Ishikawa (cell line): ENCODE results near the gene F9.

ENCODE experiments used
- CEBPB ChIP-seq: IDR thresholded peaks from 2 replicates; pipeline ENCODE4 v1.6.1; 2012
- CREB1 ChIP-seq: IDR thresholded peaks from 2 replicates; pipeline ENCODE4 v1.6.1; 2012; ENCODE audit warnings: low read depth
- EGR1 ChIP-seq: IDR thresholded peaks from 2 replicates; pipeline ENCODE4 v1.6.1; 2012
- EP300 ChIP-seq: IDR thresholded peaks from 2 replicates; pipeline ENCODE4 v1.6.1; 2012; ENCODE audit warnings: borderline replicate concordance
- FOXM1 ChIP-seq: IDR thresholded peaks from 2 replicates; pipeline ENCODE4 v1.6.1; 2012; ENCODE audit warnings: low read depth, borderline replicate concordance
- MAX ChIP-seq: IDR thresholded peaks from 2 replicates; pipeline ENCODE4 v1.6.1; 2012
- NFIC ChIP-seq: IDR thresholded peaks from 2 replicates; pipeline ENCODE4 v1.6.1; 2012
- RAD21 ChIP-seq: IDR thresholded peaks from 2 replicates; pipeline ENCODE4 v1.6.1; 2012; ENCODE audit warnings: low read depth
- TAF1 ChIP-seq: IDR thresholded peaks from 2 replicates; pipeline ENCODE4 v1.6.1; 2012; ENCODE audit warnings: low read depth, mild to moderate bottlenecking
- TCF12 ChIP-seq: IDR thresholded peaks from 2 replicates; pipeline ENCODE4 v1.6.1; 2012; ENCODE audit warnings: low read depth
- TEAD4 ChIP-seq: IDR thresholded peaks from 2 replicates; pipeline ENCODE4 v1.6.1; 2012
- USF1 ChIP-seq: IDR thresholded peaks from 2 replicates; pipeline ENCODE4 v1.6.1; 2012
- YY1 ChIP-seq: IDR thresholded peaks from 2 replicates; pipeline ENCODE4 v1.6.1; 2012; ENCODE audit warnings: low read depth
- ZBTB7A ChIP-seq: IDR thresholded peaks from 2 replicates; pipeline ENCODE4 v1.6.1; 2012; ENCODE audit warnings: low read depth
- TF ChIP-seq, protein P1 (sequence below): IDR thresholded peaks from 2 replicates; pipeline ENCODE4 v1.6.1; 2012; ENCODE audit warnings: low read depth, mild to moderate bottlenecking

F9 gene

GRCh38 chrX:139533444-139533843, 2.9 kb downstream of the F9 start:
- no peak for TF ChIP-seq FOXM1
- no peak for TF ChIP-seq TCF12
- no peak for TF ChIP-seq MAX
- no peak for TF ChIP-seq EP300
- no peak for TF ChIP-seq USF1
- TF ChIP-seq YY1: no peak
- no peak for TF ChIP-seq TAF1
- no peak for TF ChIP-seq ZBTB7A
- TF ChIP-seq NFIC: no peak
- TF ChIP-seq, protein P1, sequence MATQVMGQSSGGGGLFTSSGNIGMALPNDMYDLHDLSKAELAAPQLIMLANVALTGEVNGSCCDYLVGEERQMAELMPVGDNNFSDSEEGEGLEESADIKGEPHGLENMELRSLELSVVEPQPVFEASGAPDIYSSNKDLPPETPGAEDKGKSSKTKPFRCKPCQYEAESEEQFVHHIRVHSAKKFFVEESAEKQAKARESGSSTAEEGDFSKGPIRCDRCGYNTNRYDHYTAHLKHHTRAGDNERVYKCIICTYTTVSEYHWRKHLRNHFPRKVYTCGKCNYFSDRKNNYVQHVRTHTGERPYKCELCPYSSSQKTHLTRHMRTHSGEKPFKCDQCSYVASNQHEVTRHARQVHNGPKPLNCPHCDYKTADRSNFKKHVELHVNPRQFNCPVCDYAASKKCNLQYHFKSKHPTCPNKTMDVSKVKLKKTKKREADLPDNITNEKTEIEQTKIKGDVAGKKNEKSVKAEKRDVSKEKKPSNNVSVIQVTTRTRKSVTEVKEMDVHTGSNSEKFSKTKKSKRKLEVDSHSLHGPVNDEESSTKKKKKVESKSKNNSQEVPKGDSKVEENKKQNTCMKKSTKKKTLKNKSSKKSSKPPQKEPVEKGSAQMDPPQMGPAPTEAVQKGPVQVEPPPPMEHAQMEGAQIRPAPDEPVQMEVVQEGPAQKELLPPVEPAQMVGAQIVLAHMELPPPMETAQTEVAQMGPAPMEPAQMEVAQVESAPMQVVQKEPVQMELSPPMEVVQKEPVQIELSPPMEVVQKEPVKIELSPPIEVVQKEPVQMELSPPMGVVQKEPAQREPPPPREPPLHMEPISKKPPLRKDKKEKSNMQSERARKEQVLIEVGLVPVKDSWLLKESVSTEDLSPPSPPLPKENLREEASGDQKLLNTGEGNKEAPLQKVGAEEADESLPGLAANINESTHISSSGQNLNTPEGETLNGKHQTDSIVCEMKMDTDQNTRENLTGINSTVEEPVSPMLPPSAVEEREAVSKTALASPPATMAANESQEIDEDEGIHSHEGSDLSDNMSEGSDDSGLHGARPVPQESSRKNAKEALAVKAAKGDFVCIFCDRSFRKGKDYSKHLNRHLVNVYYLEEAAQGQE: no peak
- no peak for TF ChIP-seq CREB1
- TF ChIP-seq EGR1: no peak
- no peak for TF ChIP-seq CEBPB
- TF ChIP-seq TEAD4: no peak

DNA sequence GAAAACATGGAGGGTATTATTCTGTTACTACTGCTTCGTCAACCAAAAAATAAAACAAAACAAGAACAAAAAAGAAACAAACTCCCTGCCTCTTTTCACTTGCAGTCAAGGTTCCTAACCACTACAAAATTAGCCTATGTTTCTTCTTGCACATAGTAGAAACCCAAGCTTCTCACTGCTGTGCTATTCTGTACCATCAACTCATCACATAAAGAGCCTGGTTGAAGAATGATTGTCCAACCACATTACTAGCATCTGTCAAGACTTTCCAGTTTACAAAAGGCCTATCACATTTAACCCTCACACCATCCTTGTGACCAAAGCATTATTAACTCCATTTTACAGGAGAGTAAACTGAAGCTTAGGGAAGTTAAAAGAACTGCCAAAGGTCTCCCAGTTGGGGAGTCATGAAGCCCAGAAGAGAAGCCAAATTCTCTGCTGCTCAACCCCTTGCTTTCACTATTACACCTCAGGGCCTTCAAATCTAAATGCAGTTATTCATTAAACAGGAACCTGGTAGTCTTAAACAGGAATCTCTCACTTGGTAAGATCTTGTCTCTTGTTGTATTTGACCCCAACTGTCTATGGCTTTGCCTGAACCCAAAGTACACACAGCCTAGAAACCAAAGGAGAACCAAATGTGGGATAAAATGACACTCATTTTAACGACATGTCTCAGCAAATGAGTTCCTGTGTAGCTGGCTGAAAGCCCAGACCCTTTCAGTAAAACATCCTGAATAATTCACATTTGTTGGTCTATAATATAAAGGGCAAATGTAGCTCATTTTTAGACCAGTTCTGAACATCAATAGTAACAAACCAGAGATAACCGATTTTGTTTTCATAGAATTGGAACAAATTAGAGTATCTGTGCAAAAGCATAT, 8.6 kb downstream of the F9 start:
- TF ChIP-seq TCF12 (no peak), USF1 (no peak), CREB1 (no peak), FOXM1 (no peak), RAD21 (no peak), EGR1 (no peak), MAX (no peak), ZBTB7A (no peak), NFIC (no peak), CEBPB (no peak), TEAD4 (no peak), EP300 (no peak), YY1 (no peak), TAF1 (no peak)
- TF ChIP-seq, protein P1: no peak

DNA sequence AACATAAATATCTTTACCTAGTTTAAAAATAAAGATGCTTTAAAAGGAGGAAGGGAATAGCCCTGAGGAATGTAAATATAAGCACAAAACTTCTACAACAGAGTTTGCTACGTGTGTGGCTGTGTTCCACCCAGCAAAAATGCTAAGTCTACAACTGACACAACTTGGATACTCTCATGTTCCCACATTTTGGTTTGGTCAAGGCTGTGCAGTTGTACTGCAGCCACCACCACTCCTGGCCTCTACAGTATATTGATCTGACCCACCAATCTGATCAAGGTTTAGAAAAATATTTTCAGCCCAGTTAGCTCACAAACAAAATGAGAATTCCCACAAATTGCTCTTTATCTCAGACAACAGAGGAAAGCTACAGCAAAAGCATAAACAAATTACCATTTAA, 12.1 kb downstream of the F9 start:
- TF ChIP-seq TEAD4: no peak
- TF ChIP-seq, protein P1: no peak
- TF ChIP-seq EGR1: no peak
- TF ChIP-seq TCF12: no peak
- no peak for TF ChIP-seq MAX
- TF ChIP-seq YY1: no peak
- TF ChIP-seq CEBPB: no peak
- no peak for TF ChIP-seq NFIC
- TF ChIP-seq FOXM1: no peak
- TF ChIP-seq EP300: no peak
- no peak for TF ChIP-seq CREB1
- no peak for TF ChIP-seq RAD21

GRCh38 chrX:139543920-139544319, 13.4 kb downstream of the F9 start:
- TF ChIP-seq EP300: no peak
- TF ChIP-seq TEAD4: no peak
- TF ChIP-seq CREB1: no peak
- TF ChIP-seq ZBTB7A: no peak
- TF ChIP-seq EGR1: no peak
- no peak for TF ChIP-seq TAF1
- no peak for TF ChIP-seq USF1
- TF ChIP-seq MAX: no peak
- no peak for TF ChIP-seq YY1
- TF ChIP-seq, protein P1: no peak
- TF ChIP-seq NFIC: no peak
- no peak for TF ChIP-seq TCF12
- no peak for TF ChIP-seq CEBPB
- no peak for TF ChIP-seq RAD21
- no peak for TF ChIP-seq FOXM1
